ENCODE results near the gene ACBD7.

GRCh38 chr10:15123749-15124184 lies 35.2 kb upstream of the ACBD7 start:
- TF ChIP-seq CTCF (IDR thresholded peaks at IDR 0.05 in 4 of 5, conservative IDR thresholded peaks at IDR 0.05 in 1 of 5) (no peak), POLR2A (IDR thresholded peaks at IDR 0.05) (no peak)

Measured in gastrocnemius medialis (tissue), 4 donors.